Measurements from ENCODE around the gene TAS2R14. TPM values are rescaled to one million over a fixed set of nuclear protein-coding genes. Genes with fewer than 3 reads are reported as not detected.

TAS2R14 gene
- total and polyA plus RNA-seq, 2 of the 8 experiments (the other 6 are each of a cell fraction or from before 2014, with no cell fraction given) = 0.80 to 1.1 TPM

- no peak for TF ChIP-seq RBBP5 (IDR thresholded peaks at IDR 0.05; ENCODE audit: borderline replicate concordance, low read depth, low read length)
Measured at GRCh38 chr12:10974965-10975364, 35.9 kb upstream of the TAS2R14 start (continued).

Data from H1 (cell line).